ENCODE measurements around the gene MBOAT2.
"Not testable (repeated sequence)": the region's sequence is repeated elsewhere in the genome, so short reads cannot be mapped to it uniquely, and the experiment has no call there.

Gene MBOAT2

GRCh38 chr2:8993902-8994278 is 9.6 kb downstream of the MBOAT2 start:
- no peak for DNase-seq (ENCODE audit: low read depth in 2 of 3, low spot score in 2 of 3)

GRCh38 chr2:8993196-8993901 is 10.1 kb downstream of the MBOAT2 start:
- DNase-seq (ENCODE audit: low read depth in 2 of 3, low spot score in 2 of 3), result no peak

GRCh38 chr2:8992643-8993042 is 10.8 kb downstream of the MBOAT2 start:
- no peak for DNase-seq (ENCODE audit: low read depth in 2 of 3, low spot score in 2 of 3)

- DNase-seq (ENCODE audit: low read depth in 2 of 3, low spot score in 2 of 3), result no peak
These were observed 13.9 kb downstream of the MBOAT2 start for GRCh38 chr2:8989536-8990079.

- DNase-seq (ENCODE audit: low read depth in 2 of 3, low spot score in 2 of 3), result no peak
These were observed 16.1 kb downstream of the MBOAT2 start for GRCh38 chr2:8987410-8987809.

GRCh38 chr2:8986327-8986976 is 17.0 kb downstream of the MBOAT2 start:
- no peak for DNase-seq (ENCODE audit: low read depth in 2 of 3, low spot score in 2 of 3)

GRCh38 chr2:8985561-8986326 is 17.7 kb downstream of the MBOAT2 start:
- DNase-seq (ENCODE audit: low read depth in 2 of 3, low spot score in 2 of 3), result no peak

GRCh38 chr2:8984855-8985254 is 18.6 kb downstream of the MBOAT2 start:
- DNase-seq (ENCODE audit: low read depth in 2 of 3, low spot score in 2 of 3), result no peak

- no peak for DNase-seq (ENCODE audit: low read depth in 2 of 3, low spot score in 2 of 3)
These were observed 19.3 kb downstream of the MBOAT2 start for GRCh38 chr2:8984157-8984556.

GRCh38 chr2:8983571-8983970 is 19.9 kb downstream of the MBOAT2 start:
- DNase-seq (ENCODE audit: low read depth in 2 of 3, low spot score in 2 of 3), result no peak

- DNase-seq (ENCODE audit: low read depth in 2 of 3, low spot score in 2 of 3), result no peak
These were observed 21.6 kb downstream of the MBOAT2 start for GRCh38 chr2:8981876-8982275.

GRCh38 chr2:8980096-8980495 is 23.4 kb downstream of the MBOAT2 start:
- DNase-seq (ENCODE audit: low read depth in 2 of 3, low spot score in 2 of 3), result no peak

GRCh38 chr2:8977758-8978157 is 25.7 kb downstream of the MBOAT2 start:
- no peak for DNase-seq (ENCODE audit: low read depth in 2 of 3, low spot score in 2 of 3)

GRCh38 chr2:8976442-8977259 is 26.8 kb downstream of the MBOAT2 start:
- DNase-seq (ENCODE audit: low read depth in 2 of 3, low spot score in 2 of 3), result no peak

- no peak for DNase-seq (ENCODE audit: low read depth in 2 of 3, low spot score in 2 of 3)
These were observed 29.5 kb downstream of the MBOAT2 start for GRCh38 chr2:8974016-8974415.

- DNase-seq (ENCODE audit: low read depth in 2 of 3, low spot score in 2 of 3), result not testable (repeated sequence)
These were observed 30.5 kb downstream of the MBOAT2 start for GRCh38 chr2:8973017-8973416.

GRCh38 chr2:8972535-8972934 is 30.9 kb downstream of the MBOAT2 start:
- not testable (repeated sequence) for DNase-seq (ENCODE audit: low read depth in 2 of 3, low spot score in 2 of 3)

GRCh38 chr2:8969348-8969747 is 34.1 kb downstream of the MBOAT2 start:
- DNase-seq (ENCODE audit: low read depth in 2 of 3, low spot score in 2 of 3), result not testable (repeated sequence)

GRCh38 chr2:8966123-8966908 is 37.2 kb downstream of the MBOAT2 start:
- DNase-seq (ENCODE audit: low read depth in 2 of 3, low spot score in 2 of 3), result no peak

All from activated CD8-positive, alpha-beta memory T cell treated with anti-CD3 and anti-CD28 coated beads for 48 hours (primary cell).